Measurements from ENCODE around the gene SEC11A. TPM values are rescaled to one million over a fixed set of nuclear protein-coding genes. Genes with fewer than 3 reads are reported as not detected.

Gene SEC11A
- 82.3 and 116 TPM in 2 replicates for total RNA-seq (2014; rRNA removed; shearing (Covaris generic); ENCODE audit: low replicate concordance)

DNA sequence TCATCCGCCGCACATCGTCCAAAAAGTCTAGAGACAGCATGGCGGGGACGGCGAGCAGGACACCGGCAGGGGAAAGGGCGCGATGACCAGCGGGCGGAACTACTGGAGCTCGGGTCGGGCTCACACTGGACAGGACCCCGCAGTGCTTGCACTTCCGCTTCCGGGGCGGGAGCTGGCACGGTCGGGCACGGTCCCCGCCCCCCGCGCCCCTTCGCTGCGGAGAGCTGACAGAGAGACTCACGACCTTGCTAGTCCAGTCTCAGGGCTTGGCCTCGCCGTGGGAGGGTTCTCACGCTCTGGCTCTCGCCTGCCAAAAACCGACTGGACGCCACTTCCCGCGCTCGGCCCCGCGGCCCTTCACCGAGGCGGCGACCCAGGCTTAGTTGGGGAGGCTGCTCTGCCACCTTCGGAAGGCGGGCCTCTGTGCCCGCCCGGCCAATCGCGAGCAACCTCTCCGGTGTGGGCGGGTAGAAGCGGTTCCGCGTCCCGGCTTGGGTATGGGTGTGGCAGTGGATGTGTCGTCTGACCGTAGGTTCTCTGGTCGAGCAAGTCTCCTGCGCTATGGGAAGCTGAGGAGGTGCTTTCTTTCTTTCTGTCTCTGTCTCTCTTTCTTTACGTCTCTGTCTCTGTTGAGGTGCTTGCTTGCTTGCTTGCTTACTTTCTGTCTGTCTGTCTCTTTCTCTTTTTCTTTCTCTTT is at the start of gene SEC11A:
SEC11A (minus strand) TSS at position 104 of the 697 bp plus-strand sequence; CDS start at position 40, 64 bp downstream.
- Histone ChIP-seq H3K79me2 (ENCODE audit: low read length) (peaks cover 46% of the 10 kb centered on the region), H3K4me3 (ENCODE audit: low read length) (peak within 1 kb of the TSS; percentile 89), H2AFZ (ENCODE audit: low read length) (peak within 1 kb of the TSS; percentile 78)

DNA sequence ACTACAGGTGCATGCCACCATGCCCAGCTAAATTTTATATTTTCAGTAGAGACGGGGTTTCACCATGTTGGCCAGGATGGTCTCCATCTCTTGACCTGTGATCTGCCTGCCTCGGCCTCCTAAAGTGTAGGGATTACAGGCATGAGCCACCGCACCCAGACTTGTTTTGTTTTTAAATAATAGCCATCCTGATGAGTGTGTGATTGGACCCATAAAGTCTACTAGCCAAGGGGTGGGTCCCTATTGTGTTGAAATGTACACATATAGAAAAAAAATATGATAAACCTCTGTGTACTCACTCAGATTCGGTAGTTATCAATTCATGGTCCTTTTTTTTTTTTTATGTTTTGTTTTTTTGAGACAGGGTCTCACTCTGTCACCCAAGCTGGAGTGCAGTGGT is 49.7 kb upstream of the SEC11A start:
- Histone ChIP-seq H3K27me3 (ENCODE audit: low read length) (no peaks in the 10 kb centered on the region), H3K9ac (ENCODE audit: low read length) (no peak overlapping the region), H3K9me3 (ENCODE audit: low read length) (no peaks in the 10 kb centered on the region), H3K36me3 (ENCODE audit: insufficient read depth, low read length) (peaks cover 26% of the 10 kb centered on the region; the same call in 1 of the 2 replicates), H3K4me3 (ENCODE audit: low read length) (no peak overlapping the region), H3K79me2 (ENCODE audit: low read length) (peaks cover 95% of the 10 kb centered on the region), H3K4me2 (ENCODE audit: low read depth, low read length, poor library complexity, severe bottlenecking) (no peak overlapping the region), H4K20me1 (ENCODE audit: insufficient read depth, low read depth, low read length) (peaks cover 10% of the 10 kb centered on the region), H3K27ac (ENCODE audit: low read length) (no peak overlapping the region), H3K4me1 (ENCODE audit: low read length) (peaks cover 13% of the 10 kb centered on the region), H2AFZ (ENCODE audit: low read length) (no peak overlapping the region), H3K9me2 (replicated peaks; ENCODE audit: insufficient read depth, low read length) (no peaks in the 10 kb centered on the region)
- DNase-seq, result no peak

More for the DNA sequence above, at the start of gene SEC11A:
- Histone ChIP-seq H3K27me3 (ENCODE audit: low read length) (no peaks in the 10 kb centered on the region), H3K4me2 (ENCODE audit: low read depth, low read length, poor library complexity, severe bottlenecking) (peak within 1 kb of the TSS; percentile 86), H3K9me3 (ENCODE audit: low read length) (no peaks in the 10 kb centered on the region), H3K4me1 (ENCODE audit: low read length) (peaks cover 25% of the 10 kb centered on the region), H3K9ac (ENCODE audit: low read length) (peak within 1 kb of the TSS; percentile 92), H3K36me3 (ENCODE audit: insufficient read depth, low read length) (no peaks in the 10 kb centered on the region), H4K20me1 (ENCODE audit: insufficient read depth, low read depth, low read length) (no peaks in the 10 kb centered on the region; the same call in 1 of the 2 replicates), H3K27ac (ENCODE audit: low read length) (peak within 1 kb of the TSS; percentile 53), H3K9me2 (replicated peaks; ENCODE audit: insufficient read depth, low read length) (no peaks in the 10 kb centered on the region)
- DNase-seq, result peak; percentile 97

DNA sequence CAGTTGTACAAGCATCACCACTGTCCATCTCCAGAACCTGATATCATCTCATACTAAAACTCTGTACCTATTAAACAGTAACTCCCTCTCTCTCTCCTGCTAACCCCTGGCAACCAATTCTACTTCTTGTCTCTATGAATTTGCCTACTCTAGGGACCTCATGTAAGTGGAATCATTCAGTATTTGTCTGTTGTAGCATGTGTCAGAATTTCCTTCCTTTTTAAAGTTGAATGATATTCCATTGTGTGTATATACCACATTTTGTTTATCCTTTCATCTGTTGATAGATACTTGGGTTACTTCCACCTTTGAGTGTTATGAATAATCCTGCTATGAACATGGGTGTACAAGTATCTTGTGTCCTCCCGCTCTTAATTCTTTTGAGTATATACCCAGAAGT is 49.0 kb upstream of the SEC11A start:
- peaks cover 16% of the 10 kb centered on the region for H4K20me1 ChIP-seq (ENCODE audit: insufficient read depth, low read depth, low read length)
- H3K27ac ChIP-seq (ENCODE audit: low read length), result no peak overlapping the region
- H3K9me3 ChIP-seq (ENCODE audit: low read length), result no peaks in the 10 kb centered on the region
- H3K4me1 ChIP-seq (ENCODE audit: low read length), result peaks cover 20% of the 10 kb centered on the region
- peaks cover 26% of the 10 kb centered on the region; the same call in 1 of the 2 replicates for H3K36me3 ChIP-seq (ENCODE audit: insufficient read depth, low read length)
- no peak for DNase-seq
- peaks cover 95% of the 10 kb centered on the region for H3K79me2 ChIP-seq (ENCODE audit: low read length)
- H3K4me2 ChIP-seq (ENCODE audit: low read depth, low read length, poor library complexity, severe bottlenecking), result no peak overlapping the region
- no peaks in the 10 kb centered on the region for H3K27me3 ChIP-seq (ENCODE audit: low read length)
- no peak overlapping the region for H3K9ac ChIP-seq (ENCODE audit: low read length)
- no peaks in the 10 kb centered on the region for H3K9me2 ChIP-seq (replicated peaks; ENCODE audit: insufficient read depth, low read length)
- H3K4me3 ChIP-seq (ENCODE audit: low read length), result no peak overlapping the region
- no peak overlapping the region for H2AFZ ChIP-seq (ENCODE audit: low read length)

GRCh38 chr15:84764585-84764984 is 48.6 kb upstream of the SEC11A start:
- no peaks in the 10 kb centered on the region for H3K27me3 ChIP-seq (ENCODE audit: low read length)
- peaks cover 95% of the 10 kb centered on the region for H3K79me2 ChIP-seq (ENCODE audit: low read length)
- H3K4me3 ChIP-seq (ENCODE audit: low read length), result no peak overlapping the region
- H3K36me3 ChIP-seq (ENCODE audit: insufficient read depth, low read length), result peaks cover 26% of the 10 kb centered on the region; the same call in 1 of the 2 replicates
- H2AFZ ChIP-seq (ENCODE audit: low read length), result no peak overlapping the region
- H3K9me3 ChIP-seq (ENCODE audit: low read length), result no peaks in the 10 kb centered on the region
- no peak for DNase-seq
- no peaks in the 10 kb centered on the region for H3K9me2 ChIP-seq (replicated peaks; ENCODE audit: insufficient read depth, low read length)
- peaks cover 16% of the 10 kb centered on the region for H4K20me1 ChIP-seq (ENCODE audit: insufficient read depth, low read depth, low read length)
- H3K9ac ChIP-seq (ENCODE audit: low read length), result no peak overlapping the region
- H3K27ac ChIP-seq (ENCODE audit: low read length), result no peak overlapping the region
- H3K4me2 ChIP-seq (ENCODE audit: low read depth, low read length, poor library complexity, severe bottlenecking), result no peak overlapping the region
- peaks cover 22% of the 10 kb centered on the region for H3K4me1 ChIP-seq (ENCODE audit: low read length)

GRCh38 chr15:84762840-84763572 is 47.1 kb upstream of the SEC11A start:
- no peak overlapping the region for H3K4me3 ChIP-seq (ENCODE audit: low read length)
- peaks cover 33% of the 10 kb centered on the region for H3K4me1 ChIP-seq (ENCODE audit: low read length)
- H2AFZ ChIP-seq (ENCODE audit: low read length), result no peak overlapping the region
- H3K27ac ChIP-seq (ENCODE audit: low read length), result no peak overlapping the region
- H3K9me3 ChIP-seq (ENCODE audit: low read length), result no peaks in the 10 kb centered on the region
- peaks cover 96% of the 10 kb centered on the region for H3K79me2 ChIP-seq (ENCODE audit: low read length)
- no peak overlapping the region for H3K4me2 ChIP-seq (ENCODE audit: low read depth, low read length, poor library complexity, severe bottlenecking)
- H3K9me2 ChIP-seq (replicated peaks; ENCODE audit: insufficient read depth, low read length), result no peaks in the 10 kb centered on the region
- DNase-seq, result no peak
- H3K27me3 ChIP-seq (ENCODE audit: low read length), result no peaks in the 10 kb centered on the region
- H3K9ac ChIP-seq (ENCODE audit: low read length), result no peak overlapping the region
- peaks cover 21% of the 10 kb centered on the region; the same call in 1 of the 2 replicates for H3K36me3 ChIP-seq (ENCODE audit: insufficient read depth, low read length)
- peaks cover 23% of the 10 kb centered on the region for H4K20me1 ChIP-seq (ENCODE audit: insufficient read depth, low read depth, low read length)

- DNase-seq, result peak; percentile 53
- H3K4me2 ChIP-seq (ENCODE audit: low read depth, low read length, poor library complexity, severe bottlenecking), result peak overlapping the region; percentile 28
- peaks cover 33% of the 10 kb centered on the region for H3K4me1 ChIP-seq (ENCODE audit: low read length)
Measured at GRCh38 chr15:84761607-84762131, 45.7 kb upstream of the SEC11A start.

DNA sequence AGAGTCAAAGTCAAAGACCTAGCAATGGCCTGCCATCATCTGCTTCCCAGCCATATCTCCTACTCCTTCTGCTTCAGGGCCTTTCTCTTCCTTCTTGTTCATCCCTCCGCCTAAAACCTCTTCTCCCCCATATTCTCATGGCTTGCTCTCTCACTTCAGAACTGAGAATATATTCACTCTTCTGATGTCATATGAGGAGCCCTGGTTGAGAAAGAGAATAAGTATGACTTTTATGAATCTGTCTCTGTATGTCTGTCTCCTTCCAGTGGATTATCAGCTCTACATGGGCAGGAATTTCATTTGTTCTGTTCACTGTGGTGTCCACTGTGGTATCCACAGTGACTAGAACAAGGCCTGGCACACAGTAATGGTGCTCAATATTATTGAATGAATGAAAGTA is 44.3 kb upstream of the SEC11A start:
- Histone ChIP-seq H3K4me1 (ENCODE audit: low read length) (peaks cover 33% of the 10 kb centered on the region), H3K4me2 (ENCODE audit: low read depth, low read length, poor library complexity, severe bottlenecking) (peak overlapping the region; percentile 25), H3K9me3 (ENCODE audit: low read length) (no peaks in the 10 kb centered on the region), H4K20me1 (ENCODE audit: insufficient read depth, low read depth, low read length) (peaks cover 23% of the 10 kb centered on the region), H3K27ac (ENCODE audit: low read length) (peak overlapping the region; percentile 40; the same call in 1 of the 2 replicates), H3K9ac (ENCODE audit: low read length) (no peak overlapping the region), H3K4me3 (ENCODE audit: low read length) (no peak overlapping the region), H3K9me2 (replicated peaks; ENCODE audit: insufficient read depth, low read length) (no peaks in the 10 kb centered on the region), H3K36me3 (ENCODE audit: insufficient read depth, low read length) (peaks cover 10% of the 10 kb centered on the region; the same call in 1 of the 2 replicates), H3K27me3 (ENCODE audit: low read length) (no peaks in the 10 kb centered on the region), H2AFZ (ENCODE audit: low read length) (no peak overlapping the region), H3K79me2 (ENCODE audit: low read length) (peaks cover 100% of the 10 kb centered on the region)
- DNase-seq, result no peak

More at GRCh38 chr15:84761607-84762131, 45.7 kb upstream of the SEC11A start:
- H3K9ac ChIP-seq (ENCODE audit: low read length), result peak overlapping the region; percentile 26; the same call in 1 of the 2 replicates
- H3K27me3 ChIP-seq (ENCODE audit: low read length), result no peaks in the 10 kb centered on the region
- H3K27ac ChIP-seq (ENCODE audit: low read length), result peak overlapping the region; percentile 56
- peaks cover 15% of the 10 kb centered on the region; the same call in 1 of the 2 replicates for H3K36me3 ChIP-seq (ENCODE audit: insufficient read depth, low read length)
- H2AFZ ChIP-seq (ENCODE audit: low read length), result no peak overlapping the region
- peaks cover 100% of the 10 kb centered on the region for H3K79me2 ChIP-seq (ENCODE audit: low read length)
- H3K9me2 ChIP-seq (replicated peaks; ENCODE audit: insufficient read depth, low read length), result no peaks in the 10 kb centered on the region
- no peak overlapping the region for H3K4me3 ChIP-seq (ENCODE audit: low read length)
- H3K9me3 ChIP-seq (ENCODE audit: low read length), result no peaks in the 10 kb centered on the region
- H4K20me1 ChIP-seq (ENCODE audit: insufficient read depth, low read depth, low read length), result peaks cover 23% of the 10 kb centered on the region

GRCh38 chr15:84759018-84759417 is 43.1 kb upstream of the SEC11A start:
- Histone ChIP-seq H2AFZ (ENCODE audit: low read length) (no peak overlapping the region), H3K9me3 (ENCODE audit: low read length) (no peaks in the 10 kb centered on the region), H4K20me1 (ENCODE audit: insufficient read depth, low read depth, low read length) (peaks cover 23% of the 10 kb centered on the region), H3K9me2 (replicated peaks; ENCODE audit: insufficient read depth, low read length) (no peaks in the 10 kb centered on the region), H3K4me2 (ENCODE audit: low read depth, low read length, poor library complexity, severe bottlenecking) (no peak overlapping the region), H3K36me3 (ENCODE audit: insufficient read depth, low read length) (no peaks in the 10 kb centered on the region), H3K79me2 (ENCODE audit: low read length) (peaks cover 100% of the 10 kb centered on the region), H3K4me1 (ENCODE audit: low read length) (peaks cover 33% of the 10 kb centered on the region), H3K27ac (ENCODE audit: low read length) (no peak overlapping the region), H3K9ac (ENCODE audit: low read length) (no peak overlapping the region), H3K27me3 (ENCODE audit: low read length) (no peaks in the 10 kb centered on the region), H3K4me3 (ENCODE audit: low read length) (no peak overlapping the region)
- DNase-seq, result no peak
